Measurements from ENCODE around the gene PHF20. TPM values are rescaled to one million over a fixed set of nuclear protein-coding genes. Genes with fewer than 3 reads are reported as not detected.
"Not testable (repeated sequence)": the region's sequence is repeated elsewhere in the genome, so short reads cannot be mapped to it uniquely, and the experiment has no call there.

PHF20 gene
- total RNA-seq, 1 donor from 2014 or later: 53.8 TPM

GRCh38 chr20:35939264-35939663, 167.4 kb downstream of the PHF20 start:
- Mint-ChIP-seq H3K4me3 (no peak overlapping the region), H3K4me1 (peaks cover 7% of the 10 kb centered on the region), H3K27me3 (no peaks in the 10 kb centered on the region), H3K9me3 (no peaks in the 10 kb centered on the region), H3K27ac (no peak overlapping the region), H3K36me3 (ENCODE audit: low read depth) (peaks cover 33% of the 10 kb centered on the region)
- intact Hi-C loops (cut with micrococcal nuclease): no loop called here
- no peak for DNase-seq

DNA sequence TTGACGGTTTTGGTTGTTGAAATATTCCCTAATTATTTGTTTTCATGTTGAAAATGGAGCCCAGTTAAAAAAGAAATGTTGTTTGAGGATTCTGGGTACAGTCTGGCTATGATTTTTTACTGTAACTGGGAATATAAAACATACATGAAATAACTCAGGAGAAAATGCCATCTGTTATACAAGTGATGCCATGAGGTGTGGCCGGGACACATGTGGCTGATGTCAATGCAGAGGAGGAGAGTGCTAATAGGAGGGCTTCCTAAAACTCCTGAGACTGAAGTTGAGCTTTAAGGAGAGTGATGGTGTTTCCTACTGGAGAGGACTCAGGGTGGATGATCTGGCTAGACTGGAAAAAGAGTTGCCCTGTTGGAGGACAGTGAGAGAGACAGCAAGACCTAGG, 169.8 kb downstream of the PHF20 start:
- Mint-ChIP-seq H3K27ac (no peak overlapping the region), H3K4me3 (no peak overlapping the region), H3K4me1 (peaks cover 2% of the 10 kb centered on the region), H3K27me3 (no peaks in the 10 kb centered on the region), H3K9me3 (no peaks in the 10 kb centered on the region), H3K36me3 (ENCODE audit: low read depth) (peaks cover 40% of the 10 kb centered on the region)
- DNase-seq: no peak
- intact Hi-C loops (cut with micrococcal nuclease): no loop called here

DNA sequence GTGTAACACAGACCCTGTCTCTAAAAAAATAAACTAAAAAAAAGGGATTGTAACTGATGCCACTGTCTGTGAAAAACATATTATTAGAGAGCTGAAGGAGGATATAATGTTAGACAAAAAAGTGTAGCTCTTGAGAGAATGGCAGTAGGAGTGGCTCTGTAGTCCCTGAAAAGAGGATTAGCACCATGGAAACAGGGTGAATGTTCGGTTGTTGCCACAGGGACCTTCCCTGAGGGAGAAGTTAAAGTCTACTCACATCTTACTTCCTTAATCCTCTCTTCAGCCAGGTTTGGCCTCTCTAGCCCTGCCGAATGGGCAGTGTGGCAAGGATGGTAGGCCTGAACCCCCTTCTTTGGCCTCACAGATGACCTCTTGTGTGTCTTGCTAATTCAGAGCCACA, 170.4 kb downstream of the PHF20 start:
- Mint-ChIP-seq H3K27ac (no peak overlapping the region), H3K9me3 (no peaks in the 10 kb centered on the region), H3K4me1 (peaks cover 2% of the 10 kb centered on the region), H3K4me3 (no peak overlapping the region), H3K27me3 (no peaks in the 10 kb centered on the region), H3K36me3 (ENCODE audit: low read depth) (peaks cover 40% of the 10 kb centered on the region)
- no peak for DNase-seq
- intact Hi-C loops (cut with micrococcal nuclease): no loop called here

- Mint-ChIP-seq H3K27me3 (no peaks in the 10 kb centered on the region), H3K4me1 (peaks cover 9% of the 10 kb centered on the region), H3K36me3 (ENCODE audit: low read depth) (peaks cover 23% of the 10 kb centered on the region), H3K4me3 (no peak overlapping the region), H3K27ac (no peak overlapping the region), H3K9me3 (no peaks in the 10 kb centered on the region)
- intact Hi-C loops (cut with micrococcal nuclease): no loop called here
- DNase-seq: peak; percentile 73
Measured at GRCh38 chr20:35947489-35947888, 175.7 kb downstream of the PHF20 start.

DNA sequence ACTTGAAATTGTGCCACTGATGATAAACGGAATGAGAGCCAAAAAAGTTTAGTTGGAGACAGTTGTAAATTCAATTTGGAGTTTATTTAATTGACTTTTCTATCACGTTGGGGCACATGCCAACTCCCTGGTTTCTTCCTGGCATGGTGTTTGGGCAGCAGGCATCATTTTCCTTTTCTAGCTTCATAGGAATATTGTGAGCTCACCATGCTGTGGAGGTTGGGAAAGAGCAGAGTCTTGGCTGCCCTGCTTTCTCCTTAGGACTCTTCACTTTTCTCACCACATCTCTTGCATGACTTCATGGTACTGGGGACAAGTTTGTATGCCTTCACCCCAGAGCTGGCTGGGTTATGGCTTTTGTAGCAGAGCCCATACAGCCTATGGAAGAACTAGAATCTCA, 176.1 kb downstream of the PHF20 start:
- Mint-ChIP-seq H3K27me3 (no peaks in the 10 kb centered on the region), H3K4me3 (no peak overlapping the region), H3K27ac (no peak overlapping the region), H3K36me3 (ENCODE audit: low read depth) (peaks cover 23% of the 10 kb centered on the region), H3K9me3 (no peaks in the 10 kb centered on the region), H3K4me1 (peaks cover 13% of the 10 kb centered on the region)
- no peak for DNase-seq
- intact Hi-C loops (cut with micrococcal nuclease): no loop called here

- Mint-ChIP-seq H3K4me1 (peaks cover 15% of the 10 kb centered on the region), H3K27ac (no peak overlapping the region), H3K4me3 (no peak overlapping the region), H3K36me3 (ENCODE audit: low read depth) (peaks cover 18% of the 10 kb centered on the region), H3K9me3 (no peaks in the 10 kb centered on the region), H3K27me3 (no peaks in the 10 kb centered on the region)
- no peak for DNase-seq
- intact Hi-C loops (cut with micrococcal nuclease): loop anchor here (5.0 to 10.0 kb wide), 4 partner anchors 55 to 1588 kb away; partner anchors contain the start of genes CPNE1, ITCH, MMP24OS and RBM12
Measured at GRCh38 chr20:35950093-35950492, 178.3 kb downstream of the PHF20 start.

- Mint-ChIP-seq H3K27ac (peak overlapping the region; percentile 100), H3K4me3 (peak overlapping the region; percentile 100), H3K4me1 (peaks cover 15% of the 10 kb centered on the region), H3K36me3 (ENCODE audit: low read depth) (peaks cover 13% of the 10 kb centered on the region)
- H3K9me3 Mint-ChIP-seq, H3K27me3 Mint-ChIP-seq, DNase-seq: not testable (repeated sequence)
- intact Hi-C loops (cut with micrococcal nuclease): loop anchor here (5.0 to 10.0 kb wide), 4 partner anchors 57 to 1590 kb away; partner anchors contain the start of genes CPNE1, ITCH, MMP24OS and RBM12
Measured at GRCh38 chr20:35952080-35952479, 180.3 kb downstream of the PHF20 start.

DNA sequence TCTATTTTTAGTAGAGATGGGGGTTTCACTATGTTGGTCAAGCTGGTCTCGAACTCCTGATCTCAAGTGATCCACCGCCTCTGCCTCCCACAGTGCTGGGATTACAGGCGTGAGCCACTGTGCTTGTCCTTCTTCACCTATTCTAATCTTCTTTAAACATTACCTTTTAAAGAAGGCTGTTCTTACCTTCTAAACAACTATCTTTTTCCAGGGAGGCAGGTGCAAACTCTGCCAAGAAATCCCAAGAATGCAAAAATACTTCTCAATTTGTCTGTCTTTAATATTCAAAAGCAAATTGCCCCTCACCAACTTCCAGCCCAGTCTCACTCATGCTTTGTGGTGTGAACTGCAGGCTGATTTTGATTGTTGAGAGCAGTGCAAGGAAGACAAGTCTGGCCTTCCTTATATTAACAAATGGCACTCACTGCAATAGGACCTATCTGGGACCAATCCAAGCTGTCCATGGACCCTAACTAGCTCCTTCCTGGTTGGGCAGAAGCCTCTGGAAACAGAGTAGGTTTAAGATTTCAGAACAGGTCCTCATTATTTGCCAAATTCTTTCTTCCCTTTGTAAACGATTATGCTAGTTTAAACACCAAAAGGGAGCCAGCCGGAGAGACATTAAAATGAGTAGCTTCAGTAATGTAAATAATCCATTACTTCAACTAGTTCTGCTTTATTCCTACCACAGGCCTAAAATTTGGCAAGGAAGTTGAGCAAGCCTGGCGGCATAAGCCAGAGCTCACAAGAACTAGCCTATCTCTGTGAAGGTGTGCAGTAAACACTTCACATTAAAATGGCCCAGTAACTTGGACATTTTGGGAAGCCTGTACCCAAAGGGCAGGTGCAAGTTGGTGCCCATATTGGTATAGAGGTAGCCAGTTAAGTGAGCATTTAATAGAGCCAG, 180.9 kb downstream of the PHF20 start:
- Mint-ChIP-seq H3K4me1 (peaks cover 15% of the 10 kb centered on the region), H3K27ac (peak overlapping the region; percentile 100), H3K27me3 (no peaks in the 10 kb centered on the region), H3K36me3 (ENCODE audit: low read depth) (peaks cover 7% of the 10 kb centered on the region), H3K9me3 (no peaks in the 10 kb centered on the region), H3K4me3 (peak overlapping the region; percentile 100)
- DNase-seq: peak; percentile 67
- intact Hi-C loops (cut with micrococcal nuclease): loop anchor here (1.0 to 10.0 kb wide), 5 partner anchors 58 to 1590 kb away; partner anchors contain the start of genes CPNE1, ITCH, MMP24OS and RBM12

DNA sequence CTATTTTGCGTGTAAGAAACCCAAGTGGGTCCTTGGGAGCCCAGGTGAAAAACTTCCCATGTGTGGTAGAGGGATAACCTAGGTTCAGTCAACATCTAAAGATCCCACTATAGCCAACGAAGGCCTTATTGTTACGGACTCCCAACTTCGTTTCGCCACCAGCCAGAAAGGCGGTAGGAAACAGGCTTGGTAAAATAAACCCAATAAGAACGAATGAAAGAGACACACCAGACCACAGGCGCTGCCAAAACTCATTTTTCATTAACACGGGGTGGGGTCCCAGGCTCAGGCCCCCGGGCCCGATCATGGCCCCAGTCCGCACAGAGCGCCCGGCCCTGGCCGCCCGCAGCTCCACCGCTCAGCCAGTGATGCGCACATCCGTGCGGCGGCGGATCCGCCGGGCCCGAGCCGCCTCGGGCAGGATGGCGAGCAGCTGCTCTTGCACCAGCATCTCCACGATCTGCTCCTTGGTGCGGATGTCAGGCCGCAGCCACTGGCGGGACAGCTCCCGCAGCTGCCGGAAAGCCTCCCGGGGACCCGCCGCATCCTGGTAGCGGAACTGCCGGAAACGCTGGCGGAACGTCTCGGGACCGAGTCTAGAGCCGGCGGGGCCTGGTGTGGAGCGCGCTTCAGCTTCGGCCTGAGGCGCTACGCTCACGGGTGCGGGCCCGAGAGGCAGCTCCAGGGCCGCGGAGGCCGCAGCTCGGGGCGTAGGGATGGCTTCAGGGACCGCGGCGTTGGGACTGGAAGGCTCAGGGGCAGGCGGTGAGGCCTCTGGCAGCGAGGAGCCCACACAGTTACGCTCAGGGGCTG, 181.8 kb downstream of the PHF20 start:
- H3K36me3 Mint-ChIP-seq (ENCODE audit: low read depth): peaks cover 2% of the 10 kb centered on the region
- intact Hi-C loops (cut with micrococcal nuclease): loop anchor here (1.0 to 10.0 kb wide), 10 partner anchors 59 to 1591 kb away; partner anchors contain the start of genes CEP250, CPNE1, ITCH and MMP24OS
- peak; percentile 93 for DNase-seq

DNA sequence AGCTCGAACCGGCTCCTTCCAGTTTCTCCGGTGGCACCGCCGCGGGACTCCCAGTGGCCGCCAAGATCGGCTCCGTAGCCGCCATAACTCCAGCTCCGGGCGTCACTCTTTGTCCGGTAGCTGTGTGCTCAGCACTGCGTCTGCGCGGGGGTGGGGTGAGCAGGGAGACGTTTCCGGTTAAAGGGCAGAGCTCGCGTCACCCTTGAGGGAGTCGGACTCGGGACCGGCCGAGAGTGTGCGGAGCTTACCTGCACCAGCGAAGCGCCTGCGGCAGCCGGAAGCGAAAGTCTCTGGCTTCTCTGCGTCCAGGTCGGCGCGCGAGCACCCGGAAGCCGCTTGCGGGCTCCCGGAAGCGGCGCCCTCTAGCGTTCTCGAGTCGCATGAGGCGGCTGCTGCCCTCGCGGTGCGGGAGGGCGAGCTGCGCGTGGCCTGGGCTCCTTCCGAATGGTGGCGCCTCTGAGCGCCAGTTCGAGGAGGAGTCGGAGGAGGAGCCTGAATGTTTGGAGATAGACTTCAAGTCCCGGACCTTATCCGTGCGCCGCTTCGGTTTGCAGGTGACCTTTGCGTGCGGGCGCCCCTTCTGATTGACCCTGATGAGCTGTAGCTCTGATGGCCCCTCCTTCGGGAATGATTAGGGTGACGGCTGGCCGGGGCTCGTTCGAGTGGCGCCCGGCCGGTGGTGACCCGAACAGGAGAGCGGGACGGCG, 182.5 kb downstream of the PHF20 start, which contains the start of gene SCAND1:
SCAND1 (minus strand) TSS at position 303 of the 707 bp plus-strand sequence; CDS start at position 85, 218 bp downstream.
- Mint-ChIP-seq H3K4me3 (peak within 1 kb of the TSS; percentile 100), H3K27me3 (peaks cover 5% of the 10 kb centered on the region), H3K36me3 (ENCODE audit: low read depth) (peaks cover 2% of the 10 kb centered on the region), H3K27ac (peak within 1 kb of the TSS; percentile 100), H3K9me3 (peaks cover 7% of the 10 kb centered on the region), H3K4me1 (peaks cover 14% of the 10 kb centered on the region)
- DNase-seq: peak; percentile 99
- intact Hi-C loops (cut with micrococcal nuclease): loop anchor here (1.0 to 10.0 kb wide), 9 partner anchors 60 to 1592 kb away; partner anchors contain the start of genes CEP250, CPNE1, ITCH and MMP24OS

More for the DNA sequence above, 181.8 kb downstream of the PHF20 start:
- H3K9me3 Mint-ChIP-seq: peaks cover 2% of the 10 kb centered on the region
- peaks cover 2% of the 10 kb centered on the region for H3K27me3 Mint-ChIP-seq
- H3K4me1 Mint-ChIP-seq: peaks cover 14% of the 10 kb centered on the region
- peak overlapping the region; percentile 100 for H3K4me3 Mint-ChIP-seq
- peak overlapping the region; percentile 100 for H3K27ac Mint-ChIP-seq

GRCh38 chr20:35954907-35955251, 183.1 kb downstream of the PHF20 start:
- Mint-ChIP-seq H3K9me3 (peaks cover 11% of the 10 kb centered on the region), H3K36me3 (ENCODE audit: low read depth) (peaks cover 2% of the 10 kb centered on the region), H3K4me3 (peak overlapping the region; percentile 100), H3K27me3 (peaks cover 6% of the 10 kb centered on the region), H3K4me1 (peaks cover 14% of the 10 kb centered on the region), H3K27ac (peak overlapping the region; percentile 100)
- no peak for DNase-seq
- intact Hi-C loops (cut with micrococcal nuclease): loop anchor here (1.0 to 10.0 kb wide), 9 partner anchors 60 to 1593 kb away; partner anchors contain the start of genes CEP250, CPNE1, ITCH and MMP24OS

DNA sequence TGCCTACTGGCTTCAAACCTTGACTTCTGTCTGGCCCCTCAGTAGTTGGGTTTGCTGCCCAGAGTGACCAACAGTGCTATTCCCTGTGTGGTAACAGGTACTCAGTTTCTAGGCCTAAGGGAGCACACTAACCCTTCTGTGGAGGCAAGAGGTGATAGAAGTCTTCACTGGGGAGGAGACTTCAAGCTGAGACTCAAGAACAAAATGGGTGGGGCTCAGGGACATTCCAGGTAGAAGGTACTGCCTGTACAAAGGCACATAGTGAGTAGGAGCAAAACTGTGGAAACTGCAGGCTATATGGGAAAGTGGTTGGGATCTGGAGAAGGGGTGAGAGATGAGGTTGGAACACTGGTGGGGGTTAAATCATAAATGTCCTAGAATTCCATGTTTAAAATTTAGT, 184.8 kb downstream of the PHF20 start:
- Mint-ChIP-seq H3K36me3 (ENCODE audit: low read depth) (peaks cover 2% of the 10 kb centered on the region), H3K4me3 (no peak overlapping the region), H3K9me3 (peaks cover 11% of the 10 kb centered on the region), H3K27me3 (peaks cover 16% of the 10 kb centered on the region), H3K27ac (peak overlapping the region; percentile 8), H3K4me1 (peaks cover 12% of the 10 kb centered on the region)
- intact Hi-C loops (cut with micrococcal nuclease): loop anchor here (10.0 kb wide), 1 partner anchor 62 kb away; no protein-coding TSS in a partner anchor
- DNase-seq: no peak

DNA sequence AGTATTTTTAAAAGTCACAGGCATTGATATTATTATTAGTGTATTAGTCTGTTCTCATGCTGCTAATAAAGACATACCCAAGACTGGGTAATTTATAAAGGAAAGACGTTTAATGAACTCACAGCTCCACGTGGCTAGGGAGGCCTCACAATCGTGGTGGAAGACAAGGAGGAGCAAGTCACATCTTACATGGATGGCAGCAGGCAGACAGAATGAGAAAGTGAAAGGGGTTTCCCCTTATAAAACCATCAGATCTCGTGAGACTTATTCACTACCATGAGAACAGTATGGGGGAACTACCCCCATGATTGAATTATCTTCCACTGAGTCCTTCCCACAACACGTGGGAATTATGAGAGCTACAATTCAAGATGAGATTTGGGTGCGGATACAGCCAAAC, 187.5 kb downstream of the PHF20 start:
- Mint-ChIP-seq H3K27me3 (peaks cover 18% of the 10 kb centered on the region), H3K9me3 (peaks cover 11% of the 10 kb centered on the region)
- intact Hi-C loops (cut with micrococcal nuclease): loop anchor here (10.0 kb wide), 1 partner anchor 64 kb away; no protein-coding TSS in a partner anchor

More for the DNA sequence above, 187.5 kb downstream of the PHF20 start:
- H3K4me3 Mint-ChIP-seq; H3K36me3 Mint-ChIP-seq (ENCODE audit: low read depth); DNase-seq; H3K4me1 Mint-ChIP-seq; H3K27ac Mint-ChIP-seq: not testable (repeated sequence)

Data from activated CD4-positive, alpha-beta T cell treated with anti-CD3 and anti-CD28 coated beads, Interleukin-2, amount 10 ng/mL, durations not matched to agents 24 days and 14 days (primary cell).